Measurements from ENCODE around the gene FATE1.

The FATE1 gene

GRCh38 chrX:151703487-151703886 is 12.3 kb upstream of the FATE1 start:
- no peak for DNase-seq (ENCODE audit: low read depth in 1 of 2, low spot score in 1 of 2)

- no peak for DNase-seq (ENCODE audit: low read depth in 1 of 2, low spot score in 1 of 2)
Measured at GRCh38 chrX:151704041-151704663, 11.7 kb upstream of the FATE1 start.

- no peak for DNase-seq (ENCODE audit: low read depth in 1 of 2, low spot score in 1 of 2)
Measured at GRCh38 chrX:151708821-151709220, 7.0 kb upstream of the FATE1 start.

- DNase-seq (ENCODE audit: low read depth in 1 of 2, low spot score in 1 of 2) = no peak
Measured at GRCh38 chrX:151710457-151710856, 5.4 kb upstream of the FATE1 start.

- no peak for DNase-seq (ENCODE audit: low read depth in 1 of 2, low spot score in 1 of 2)
Measured at GRCh38 chrX:151711154-151711553, 4.7 kb upstream of the FATE1 start.

GRCh38 chrX:151711787-151712186 is 4.0 kb upstream of the FATE1 start:
- DNase-seq (ENCODE audit: low read depth in 1 of 2, low spot score in 1 of 2) = no peak

- DNase-seq (ENCODE audit: low read depth in 1 of 2, low spot score in 1 of 2) = no peak
Measured at GRCh38 chrX:151712253-151712652, 3.6 kb upstream of the FATE1 start.

- no peak for DNase-seq (ENCODE audit: low read depth in 1 of 2, low spot score in 1 of 2)
Measured at GRCh38 chrX:151713849-151714248, 2.0 kb upstream of the FATE1 start.

GRCh38 chrX:151714362-151714761 is 1.5 kb upstream of the FATE1 start:
- DNase-seq (ENCODE audit: low read depth in 1 of 2, low spot score in 1 of 2) = no peak

- DNase-seq (ENCODE audit: low read depth in 1 of 2, low spot score in 1 of 2) = no peak
Measured at GRCh38 chrX:151722241-151722846, 6.5 kb downstream of the FATE1 start.

GRCh38 chrX:151723156-151723760 is 7.4 kb downstream of the FATE1 start:
- no peak for DNase-seq (ENCODE audit: low read depth in 1 of 2, low spot score in 1 of 2)

- DNase-seq (ENCODE audit: low read depth in 1 of 2, low spot score in 1 of 2) = no peak
Measured at GRCh38 chrX:151724563-151725337, 8.9 kb downstream of the FATE1 start.

- no peak for DNase-seq (ENCODE audit: low read depth in 1 of 2, low spot score in 1 of 2)
Measured at GRCh38 chrX:151725338-151725614, 9.4 kb downstream of the FATE1 start.

- no peak for DNase-seq (ENCODE audit: low read depth in 1 of 2, low spot score in 1 of 2)
Measured at GRCh38 chrX:151726751-151727150, 10.9 kb downstream of the FATE1 start.

GRCh38 chrX:151727346-151727745 is 11.5 kb downstream of the FATE1 start:
- DNase-seq (ENCODE audit: low read depth in 1 of 2, low spot score in 1 of 2) = no peak

- DNase-seq (ENCODE audit: low read depth in 1 of 2, low spot score in 1 of 2) = no peak
Measured at GRCh38 chrX:151729056-151729725, 13.4 kb downstream of the FATE1 start.

- DNase-seq (ENCODE audit: low read depth in 1 of 2, low spot score in 1 of 2) = no peak
Measured at GRCh38 chrX:151734446-151734845, 18.6 kb downstream of the FATE1 start, which contains the start of gene CNGA2. TSS of gene CNGA2 (plus strand) at chrX:151734746. CDS start at chrX:151738484, 3,738 bp downstream.

GRCh38 chrX:151735219-151735618 is 19.4 kb downstream of the FATE1 start:
- no peak for DNase-seq (ENCODE audit: low read depth in 1 of 2, low spot score in 1 of 2)

GRCh38 chrX:151736685-151737084 is 20.9 kb downstream of the FATE1 start:
- no peak for DNase-seq (ENCODE audit: low read depth in 1 of 2, low spot score in 1 of 2)

- no peak for DNase-seq (ENCODE audit: low read depth in 1 of 2, low spot score in 1 of 2)
Measured at GRCh38 chrX:151737494-151737893, 21.7 kb downstream of the FATE1 start.

GRCh38 chrX:151738751-151739150 is 22.9 kb downstream of the FATE1 start:
- no peak for DNase-seq (ENCODE audit: low read depth in 1 of 2, low spot score in 1 of 2)

- DNase-seq (ENCODE audit: low read depth in 1 of 2, low spot score in 1 of 2) = no peak
Measured at GRCh38 chrX:151741606-151742005, 25.8 kb downstream of the FATE1 start.

Data from activated T-helper 1 cell treated with anti-CD3 and anti-CD28 coated beads, Interleukin-2, amount 50 U/mL, for 16 hours (primary cell).